PC-9 (cell line): Measurements from ENCODE around the gene SHF. TPM values are rescaled to one million over a fixed set of nuclear protein-coding genes. Genes with fewer than 3 reads are reported as not detected.
A peak's percentile ranks its signal among the peaks of the same experiment; 100 is the strongest.

ENCODE experiments used
- BruUV-seq: library from RNA; stranded (reverse); fragments of 400-500 nt; replicated peaks from 2 replicates; lab custom pipeline; 2021; lab: Mats Ljungman, UMichigan
- CTCF ChIA-PET: fragments of 300-600 bp; sonication (Branson Sonifier 250); formaldehyde crosslinking; loops from one replicate; lab custom pipeline; 2022; ENCODE audit warnings: antibody characterized with exemption; lab: Charles Lee
- POLR2A ChIA-PET: fragments of 300-600 bp; sonication (Branson Sonifier 250); formaldehyde crosslinking; loops from one replicate; lab custom pipeline; 2022; ENCODE audit warnings: antibody characterized with exemption; ENCODE audit not compliant: unreplicated experiment; lab: Charles Lee
- DNase-seq, 2 experiments: peaks; one replicate each; pipeline versions ENCODE4 v3.0.0 to v3.0.0-alpha.2; 2015 to 2022; ENCODE audit warnings: mixed read lengths in 1 of 2
- H2AFZ ChIP-seq: fragments of 200-600 bp; sonication (generic); 2 replicates; pipeline ENCODE4 v1.8.1; 2017; ENCODE audit warnings: antibody characterized with exemption
- H3F3A ChIP-seq: fragments of 200-600 bp; sonication (generic); 2 replicates; pipeline ENCODE4 v1.8.1; 2017; ENCODE audit warnings: antibody characterized with exemption, mild to moderate bottlenecking, low read depth; ENCODE audit not compliant: insufficient read depth
- H3K27ac ChIP-seq: fragments of 200-600 bp; sonication (generic); 2 replicates; pipeline ENCODE4 v1.6.1; 2016; ENCODE audit warnings: mixed run types
- H3K27me3 ChIP-seq: fragments of 200-600 bp; sonication (generic); 2 replicates; pipeline ENCODE4 v1.6.1; 2016; ENCODE audit warnings: low read depth, mixed run types; ENCODE audit not compliant: insufficient read depth
- H3K36me3 ChIP-seq: fragments of 200-600 bp; sonication (generic); 2 replicates; pipeline ENCODE4 v1.6.1; 2016; ENCODE audit warnings: low read depth, mixed run types
- H3K4me1 ChIP-seq: fragments of 200-600 bp; sonication (generic); replicated peaks from 2 replicates; pipeline ENCODE4 v1.6.1; 2016; ENCODE audit warnings: mixed run types; ENCODE audit not compliant: insufficient read depth
- H3K4me2 ChIP-seq: fragments of 200-600 bp; sonication (generic); 2 replicates; pipeline ENCODE4 v1.6.1; 2017; ENCODE audit warnings: mixed run types
- H3K4me3 ChIP-seq: fragments of 200-600 bp; sonication (generic); 2 replicates; pipeline ENCODE4 v1.6.1; 2016; ENCODE audit warnings: mixed run types
- H3K79me2 ChIP-seq: fragments of 200-600 bp; sonication (generic); 2 replicates; pipeline ENCODE4 v1.6.1; 2017; ENCODE audit warnings: low read depth, mixed run types
- H3K9me2 ChIP-seq: fragments of 200-600 bp; sonication (generic); 2 replicates; pipeline ENCODE4 v1.8.1; 2017; ENCODE audit warnings: mild to moderate bottlenecking; ENCODE audit not compliant: insufficient read depth
- H3K9me3 ChIP-seq: fragments of 200-600 bp; sonication (generic); 2 replicates; pipeline ENCODE4 v1.8.1; 2016; ENCODE audit warnings: low read depth; ENCODE audit not compliant: insufficient read depth
- H4K20me1 ChIP-seq: fragments of 200-600 bp; sonication (generic); 2 replicates; pipeline ENCODE4 v1.8.1; 2017; ENCODE audit not compliant: insufficient read depth
- EZH2 ChIP-seq: fragments of 200-600 bp; sonication (generic); IDR thresholded peaks from 2 replicates; pipeline ENCODE4 v1.8.0; 2017; ENCODE audit warnings: antibody characterized with exemption, low read depth
- intact Hi-C: fragments of 100-400 bp; cut with micrococcal nuclease; formaldehyde crosslinking; loops from one replicate; pipeline ENCODE4 v1.10.0; 2022; ENCODE audit not compliant: unreplicated experiment
- total RNA-seq: library from RNA; stranded (reverse); gene quantifications from 2 replicates; pipeline ENCODE4 v1.2.3, GENCODE V29; 2021
- TF ChIP-seq, protein P1 (sequence below): fragments of 200-600 bp; sonication (generic); conservative IDR thresholded peaks from 2 replicates; pipeline ENCODE4 v1.6.1; 2017; ENCODE audit warnings: mixed run types, antibody characterized with exemption, mild to moderate bottlenecking, moderate library complexity

The SHF gene
- total RNA-seq, 1 experiment from 2014 or later: 6.1 TPM

DNA sequence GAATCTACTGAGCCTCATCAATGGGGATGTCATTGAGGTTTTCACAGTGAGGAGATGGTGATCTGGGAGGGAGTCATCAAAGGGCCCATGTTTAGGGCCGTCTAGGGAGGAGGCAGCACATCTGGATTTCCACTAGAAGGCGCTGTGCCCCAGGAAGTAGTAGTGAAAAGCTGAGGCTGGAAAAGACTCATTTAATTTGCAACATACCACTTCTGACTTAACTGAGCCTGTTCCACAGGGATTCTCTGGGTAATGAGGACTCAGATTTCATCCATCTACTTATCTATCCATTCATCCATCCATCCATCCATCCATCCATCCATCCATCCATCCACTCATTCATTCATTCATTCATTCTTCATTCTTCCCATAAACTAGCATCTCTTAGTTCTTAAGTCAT is 17.4 kb upstream of the SHF start:
- Histone ChIP-seq H2AFZ (no peak overlapping the region), H3K4me2 (no peak overlapping the region), H4K20me1 (no peaks in the 10 kb centered on the region), H3K27me3 (no peaks in the 10 kb centered on the region), H3K9me2 (no peaks in the 10 kb centered on the region), H3K9me3 (no peaks in the 10 kb centered on the region), H3K36me3 (no peaks in the 10 kb centered on the region), H3K79me2 (no peaks in the 10 kb centered on the region), H3K4me1 (no peaks in the 10 kb centered on the region), H3K4me3 (no peak overlapping the region), H3F3A (peaks cover 8% of the 10 kb centered on the region), H3K27ac (no peak overlapping the region)
- DNase-seq: peak in 1 of 2 experiments; percentile 60
- ChIA-PET POLR2A (interaction anchor here (0.5 kb wide), 1 partner anchor 42 kb away, joined by 4 read pairs; no protein-coding TSS in a partner anchor), CTCF (interaction anchor here (0.5 to 1.1 kb wide), 5 partner anchors 42 to 342 kb away, joined by 3 to 4 read pairs (median 3); no protein-coding TSS in a partner anchor)
- BruUV-seq: no TSS peak
- intact Hi-C loops: loop anchor here (1.0 to 5.0 kb wide), 4 partner anchors 102 to 407 kb away; no protein-coding TSS in a partner anchor
- TF ChIP-seq, protein P1, sequence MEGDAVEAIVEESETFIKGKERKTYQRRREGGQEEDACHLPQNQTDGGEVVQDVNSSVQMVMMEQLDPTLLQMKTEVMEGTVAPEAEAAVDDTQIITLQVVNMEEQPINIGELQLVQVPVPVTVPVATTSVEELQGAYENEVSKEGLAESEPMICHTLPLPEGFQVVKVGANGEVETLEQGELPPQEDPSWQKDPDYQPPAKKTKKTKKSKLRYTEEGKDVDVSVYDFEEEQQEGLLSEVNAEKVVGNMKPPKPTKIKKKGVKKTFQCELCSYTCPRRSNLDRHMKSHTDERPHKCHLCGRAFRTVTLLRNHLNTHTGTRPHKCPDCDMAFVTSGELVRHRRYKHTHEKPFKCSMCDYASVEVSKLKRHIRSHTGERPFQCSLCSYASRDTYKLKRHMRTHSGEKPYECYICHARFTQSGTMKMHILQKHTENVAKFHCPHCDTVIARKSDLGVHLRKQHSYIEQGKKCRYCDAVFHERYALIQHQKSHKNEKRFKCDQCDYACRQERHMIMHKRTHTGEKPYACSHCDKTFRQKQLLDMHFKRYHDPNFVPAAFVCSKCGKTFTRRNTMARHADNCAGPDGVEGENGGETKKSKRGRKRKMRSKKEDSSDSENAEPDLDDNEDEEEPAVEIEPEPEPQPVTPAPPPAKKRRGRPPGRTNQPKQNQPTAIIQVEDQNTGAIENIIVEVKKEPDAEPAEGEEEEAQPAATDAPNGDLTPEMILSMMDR: peak; percentile 76
- no peak for TF ChIP-seq EZH2

DNA sequence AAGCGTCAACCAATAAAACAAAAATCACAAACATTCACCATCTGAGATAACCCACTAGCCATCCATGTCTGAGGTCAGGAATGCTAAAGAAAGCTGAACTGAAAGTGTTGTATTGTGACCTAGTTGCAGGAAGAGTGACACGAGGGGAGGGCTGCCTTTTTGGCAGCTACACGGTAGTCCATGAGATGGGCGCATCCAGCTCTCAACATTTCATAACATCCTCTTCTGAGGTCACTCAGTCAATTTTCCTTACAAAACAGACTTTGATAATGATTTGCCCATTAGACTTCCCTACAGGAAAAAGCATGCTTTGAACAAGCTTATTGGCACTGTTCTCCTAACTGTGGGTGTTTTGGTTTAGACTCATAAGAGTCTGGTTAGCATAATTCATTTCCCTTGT is 15.4 kb upstream of the SHF start:
- no peak for DNase-seq
- intact Hi-C loops: no loop called here
- Histone ChIP-seq H3K9me2 (no peaks in the 10 kb centered on the region), H4K20me1 (no peaks in the 10 kb centered on the region), H3K79me2 (no peaks in the 10 kb centered on the region), H3K4me3 (no peak overlapping the region), H2AFZ (no peak overlapping the region), H3K9me3 (no peaks in the 10 kb centered on the region), H3K4me2 (no peak overlapping the region), H3F3A (peaks cover 19% of the 10 kb centered on the region), H3K27ac (no peak overlapping the region), H3K4me1 (no peaks in the 10 kb centered on the region), H3K27me3 (no peaks in the 10 kb centered on the region), H3K36me3 (no peaks in the 10 kb centered on the region)
- no TSS peak for BruUV-seq
- POLR2A ChIA-PET: interaction anchor here (0.6 kb wide), 1 partner anchor 414 kb away, joined by 7 read pairs; no protein-coding TSS in a partner anchor
- CTCF ChIA-PET: interaction anchor here (0.7 kb wide), 1 partner anchor 32 kb away, joined by 7 read pairs; no protein-coding TSS in a partner anchor
- TF ChIP-seq EZH2: no peak

DNA sequence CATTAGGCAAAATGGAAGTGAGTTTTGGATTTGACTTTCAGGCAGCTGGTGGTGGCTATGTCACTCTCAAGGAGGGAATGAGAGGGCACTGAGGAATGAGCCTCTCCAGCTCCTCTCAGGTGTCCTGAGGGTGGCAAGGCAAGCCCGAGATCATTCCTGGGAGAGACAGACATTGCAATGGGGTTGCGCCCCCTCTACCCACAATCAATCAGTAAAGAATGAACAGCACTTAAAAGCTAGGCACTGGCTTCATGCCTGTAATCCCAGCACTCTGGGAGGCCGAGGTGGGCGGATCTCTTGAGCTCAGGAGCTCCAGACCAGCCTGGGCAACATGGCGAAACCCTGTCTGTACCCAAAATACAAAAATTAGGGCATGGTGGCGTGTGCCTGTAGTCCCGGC is 14.1 kb upstream of the SHF start:
- no peak for DNase-seq
- no TSS peak for BruUV-seq
- no peak for TF ChIP-seq EZH2
- TF ChIP-seq, protein P1: no peak
- no peaks in the 10 kb centered on the region for H3K27me3 ChIP-seq
- intact Hi-C loops: loop anchor here (2.0 kb wide), 1 partner anchor 255 kb away; no protein-coding TSS in a partner anchor
- no peaks in the 10 kb centered on the region for H4K20me1 ChIP-seq
- peaks cover 19% of the 10 kb centered on the region for H3F3A ChIP-seq
- H3K4me1 ChIP-seq: no peaks in the 10 kb centered on the region
- H3K9me3 ChIP-seq: no peaks in the 10 kb centered on the region
- peak overlapping the region; percentile 80; the same call in 1 of the 2 replicates for H3K4me3 ChIP-seq
- H3K9me2 ChIP-seq: no peaks in the 10 kb centered on the region
- H3K79me2 ChIP-seq: no peaks in the 10 kb centered on the region
- H2AFZ ChIP-seq: no peak overlapping the region
- no peak overlapping the region for H3K27ac ChIP-seq
- no peaks in the 10 kb centered on the region for H3K36me3 ChIP-seq
- H3K4me2 ChIP-seq: peak overlapping the region; percentile 97; the same call in 1 of the 2 replicates
- CTCF ChIA-PET: interaction anchor here (0.6 to 0.8 kb wide), 2 partner anchors 20 to 26 kb away, joined by 3 to 6 read pairs; no protein-coding TSS in a partner anchor
- POLR2A ChIA-PET: interaction anchor here (0.5 kb wide), 1 partner anchor 11 kb away, joined by 10 read pairs; no protein-coding TSS in a partner anchor
